IPS DF 4.7 (cell line): ENCODE measurements around the gene PRTFDC1.
"Not testable (repeated sequence)": the region's sequence is repeated elsewhere in the genome, so short reads cannot be mapped to it uniquely, and the experiment has no call there.

Experiments used
- DNase-seq: peaks from one replicate; pipeline ENCODE4 v3.0.0-alpha.2; 2013; ENCODE audit warnings: low spot score; ENCODE audit errors: extremely low read depth

The PRTFDC1 gene

GRCh38 chr10:24966962-24967481, 14.6 kb upstream of the PRTFDC1 start:
- no peak for DNase-seq

GRCh38 chr10:24965051-24965450, 12.6 kb upstream of the PRTFDC1 start:
- DNase-seq: no peak

- no peak for DNase-seq
Measured at GRCh38 chr10:24963521-24964041, 11.2 kb upstream of the PRTFDC1 start.

- DNase-seq: no peak
Measured at GRCh38 chr10:24962995-24963394, 10.6 kb upstream of the PRTFDC1 start.

GRCh38 chr10:24961582-24961981, 9.2 kb upstream of the PRTFDC1 start:
- DNase-seq: no peak

- DNase-seq: no peak
Measured at GRCh38 chr10:24959382-24959730, 7.0 kb upstream of the PRTFDC1 start.

GRCh38 chr10:24958721-24959381, 6.4 kb upstream of the PRTFDC1 start:
- no peak for DNase-seq

GRCh38 chr10:24958091-24958720, 5.8 kb upstream of the PRTFDC1 start:
- no peak for DNase-seq

- not testable (repeated sequence) for DNase-seq
Measured at GRCh38 chr10:24957624-24958051, 5.2 kb upstream of the PRTFDC1 start.

- no peak for DNase-seq
Measured at GRCh38 chr10:24953675-24954074, 1.3 kb upstream of the PRTFDC1 start.

GRCh38 chr10:24952707-24953645, 570 bp upstream of the PRTFDC1 start:
- DNase-seq: no peak

- no peak for DNase-seq
Measured at GRCh38 chr10:24951201-24952142, 934 bp downstream of the PRTFDC1 start.

GRCh38 chr10:24950439-24950838, 2.0 kb downstream of the PRTFDC1 start:
- DNase-seq: no peak

- no peak for DNase-seq
Measured at GRCh38 chr10:24949616-24950015, 2.8 kb downstream of the PRTFDC1 start.

- no peak for DNase-seq
Measured at GRCh38 chr10:24947304-24948097, 4.9 kb downstream of the PRTFDC1 start.

- no peak for DNase-seq
Measured at GRCh38 chr10:24944512-24945255, 7.7 kb downstream of the PRTFDC1 start.

GRCh38 chr10:24938525-24938924, 13.9 kb downstream of the PRTFDC1 start:
- DNase-seq: no peak

- no peak for DNase-seq
Measured at GRCh38 chr10:24938076-24938475, 14.3 kb downstream of the PRTFDC1 start.
